HG02852 (cell line): ENCODE measurements around the gene CDH4.
"Not testable (repeated sequence)": the region's sequence is repeated elsewhere in the genome, so short reads cannot be mapped to it uniquely, and the experiment has no call there.

Experiments
- ATAC-seq: cut with Tn5 transposase; IDR thresholded peaks from one replicate; pipeline ENCODE4 v1.9.1; 2021; ENCODE audit warnings: mild to moderate bottlenecking, moderate library complexity; ENCODE audit not compliant: unreplicated experiment

The CDH4 gene

GRCh38 chr20:61378694-61379355, 126.8 kb downstream of the CDH4 start:
- ATAC-seq: no peak

DNA sequence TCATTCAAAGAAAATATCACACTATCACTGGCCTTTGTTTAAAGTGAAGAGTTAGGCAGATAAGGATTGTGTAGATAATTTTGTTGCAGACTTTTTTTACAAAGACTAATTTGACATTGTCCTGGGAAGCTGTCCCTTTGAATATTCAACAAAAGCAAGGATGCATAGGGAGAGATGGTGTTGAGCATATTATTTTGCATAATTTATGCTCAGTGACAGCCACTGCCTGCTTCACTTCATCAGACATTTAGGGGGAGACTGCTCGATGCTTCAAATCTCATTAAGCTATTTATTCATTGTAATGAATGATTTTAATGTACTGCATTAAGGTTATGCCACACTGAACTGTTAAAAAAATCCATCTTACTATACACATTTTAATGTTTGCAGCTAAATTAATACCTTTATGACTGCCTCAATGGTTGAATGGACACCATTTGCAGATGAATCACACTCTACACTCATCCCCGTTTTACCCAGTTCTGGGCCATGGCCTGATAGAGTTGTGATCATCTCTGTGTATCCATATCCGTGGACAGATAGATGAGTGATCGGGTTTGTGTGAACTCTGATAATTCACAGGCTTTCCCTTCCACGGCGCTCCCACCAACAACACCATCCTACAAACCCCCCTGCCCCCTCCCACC, 128.0 kb downstream of the CDH4 start:
- no peak for ATAC-seq

DNA sequence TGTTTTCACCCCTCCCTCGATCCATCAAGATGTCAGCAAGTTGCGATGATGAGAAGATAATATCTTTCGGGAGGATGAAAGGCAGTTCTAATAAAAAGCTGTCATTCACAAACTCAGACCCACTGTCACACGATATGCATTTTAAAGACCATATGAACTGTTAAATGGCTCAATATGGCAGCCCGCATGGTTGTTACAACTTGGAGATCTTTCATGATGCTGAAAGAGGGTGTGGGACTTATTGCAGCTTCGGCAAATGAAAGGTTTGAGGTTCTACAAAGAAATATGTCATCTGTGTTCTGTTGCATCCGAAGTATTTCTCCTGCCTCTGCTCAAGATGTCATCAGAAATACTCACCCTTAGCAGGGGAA, 128.5 kb downstream of the CDH4 start:
- ATAC-seq: no peak

DNA sequence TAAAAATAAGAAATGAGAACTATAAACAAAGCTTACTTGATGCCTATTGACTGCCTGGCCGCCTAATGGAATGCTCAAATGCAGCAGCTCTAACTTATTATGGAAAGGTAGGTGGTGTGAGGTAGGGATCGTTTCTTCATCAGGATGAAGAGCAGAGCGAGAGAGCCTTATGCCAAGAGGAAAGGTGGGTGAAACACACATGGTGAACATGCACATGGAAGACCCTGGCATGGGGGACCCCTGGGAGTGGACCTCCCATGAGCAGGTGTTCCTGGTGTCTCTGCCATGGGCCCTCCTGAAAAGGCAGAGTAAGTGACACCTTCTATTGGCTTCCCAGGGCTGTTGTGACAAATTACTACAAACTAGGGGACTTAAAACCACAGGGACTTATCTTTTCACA, 130.1 kb downstream of the CDH4 start:
- ATAC-seq: no peak

GRCh38 chr20:61385296-61385695, 133.2 kb downstream of the CDH4 start:
- no peak for ATAC-seq

- no peak for ATAC-seq
These were observed 133.7 kb downstream of the CDH4 start for GRCh38 chr20:61385731-61386130.

DNA sequence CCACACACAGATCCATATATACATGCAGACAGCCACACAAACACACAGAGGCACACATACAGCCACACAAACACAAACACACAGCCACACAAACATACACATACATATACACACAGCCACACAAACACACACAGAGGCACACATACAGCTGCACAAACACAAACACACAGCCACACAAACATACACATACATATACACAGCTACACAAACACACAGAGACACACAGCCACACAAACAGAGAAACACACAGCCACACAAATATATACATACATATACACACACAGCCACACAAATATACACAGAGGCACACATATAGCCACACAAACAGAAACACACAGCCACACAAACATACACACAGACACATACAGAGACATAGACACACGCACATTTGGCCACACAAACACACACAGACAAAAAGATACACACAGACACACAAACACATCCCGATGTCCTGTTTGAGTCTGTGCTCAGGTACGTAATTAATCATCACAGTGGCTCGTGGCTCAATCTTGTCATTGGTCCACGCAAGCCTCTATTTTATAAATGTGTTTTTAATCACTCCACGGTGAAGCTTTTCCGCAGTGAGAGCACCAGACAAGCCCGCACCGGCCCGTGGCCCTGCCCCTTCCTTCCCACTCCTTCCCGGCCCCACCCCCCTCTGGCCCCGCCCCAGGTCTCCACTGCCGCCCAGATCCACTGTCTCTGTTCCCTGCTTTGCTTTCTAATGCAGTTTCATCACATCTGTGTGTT, 135.3 kb downstream of the CDH4 start:
- ATAC-seq: no peak

DNA sequence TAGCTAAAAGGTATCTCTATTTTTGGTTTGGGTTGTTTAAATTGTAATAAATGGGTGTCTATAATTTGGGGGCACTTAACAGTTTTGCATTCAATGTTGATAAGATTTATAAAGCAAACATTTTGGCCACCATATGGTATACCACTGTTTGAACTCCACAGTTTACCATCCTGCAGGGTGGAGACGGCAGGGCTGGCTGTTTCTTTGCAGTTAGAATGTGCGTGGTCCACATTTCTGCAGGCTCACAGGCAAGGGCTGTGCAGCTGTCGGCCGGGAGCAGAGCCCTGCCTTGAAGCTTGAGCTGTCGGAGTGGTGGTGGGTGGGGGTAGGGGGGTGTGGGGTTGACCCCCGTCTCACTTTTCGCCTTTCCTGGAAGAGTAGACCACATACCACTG, 135.9 kb downstream of the CDH4 start:
- no peak for ATAC-seq

DNA sequence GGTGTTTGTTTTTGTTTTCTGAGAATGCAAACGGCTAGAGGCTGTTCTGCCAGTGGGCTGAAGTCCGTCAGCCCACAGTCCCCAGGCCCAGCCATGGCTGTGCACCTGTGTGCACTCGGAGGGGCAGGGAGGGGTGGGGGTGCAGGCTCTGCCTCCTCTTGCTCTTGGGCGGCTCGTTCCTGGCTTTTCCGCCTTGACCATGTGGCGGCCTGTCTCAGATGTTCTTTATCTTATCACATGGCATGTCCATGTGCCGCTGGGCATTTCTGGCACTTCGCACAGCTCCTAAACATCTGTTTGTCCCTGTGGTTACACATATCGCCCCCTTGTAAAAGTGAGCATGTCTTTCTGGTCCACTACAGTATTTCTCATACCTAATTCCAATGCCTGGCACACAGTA, 137.0 kb downstream of the CDH4 start:
- no peak for ATAC-seq

DNA sequence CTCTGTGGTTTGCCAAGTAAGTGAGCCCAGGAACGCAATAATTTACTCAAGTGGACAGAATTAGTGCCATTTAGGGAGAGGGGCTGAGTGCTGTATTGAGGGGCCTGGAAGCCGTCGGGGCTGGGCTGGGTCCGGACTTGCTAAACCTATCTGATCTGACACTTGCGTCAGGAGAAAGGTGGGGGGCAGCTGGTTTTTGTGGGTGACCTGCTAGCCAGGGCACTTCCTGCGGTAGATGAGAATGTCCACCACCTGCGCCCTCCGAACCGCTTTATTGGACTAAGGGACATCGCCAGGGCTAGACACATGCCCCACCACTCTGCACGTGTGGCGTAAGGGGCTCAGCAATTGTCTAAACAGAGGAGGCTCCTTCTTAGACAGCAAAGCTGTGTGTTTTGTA, 139.1 kb downstream of the CDH4 start:
- no peak for ATAC-seq

- no peak for ATAC-seq
These were observed 139.9 kb downstream of the CDH4 start for GRCh38 chr20:61391812-61392520.

- no peak for ATAC-seq
These were observed 142.2 kb downstream of the CDH4 start for GRCh38 chr20:61394088-61394799.

DNA sequence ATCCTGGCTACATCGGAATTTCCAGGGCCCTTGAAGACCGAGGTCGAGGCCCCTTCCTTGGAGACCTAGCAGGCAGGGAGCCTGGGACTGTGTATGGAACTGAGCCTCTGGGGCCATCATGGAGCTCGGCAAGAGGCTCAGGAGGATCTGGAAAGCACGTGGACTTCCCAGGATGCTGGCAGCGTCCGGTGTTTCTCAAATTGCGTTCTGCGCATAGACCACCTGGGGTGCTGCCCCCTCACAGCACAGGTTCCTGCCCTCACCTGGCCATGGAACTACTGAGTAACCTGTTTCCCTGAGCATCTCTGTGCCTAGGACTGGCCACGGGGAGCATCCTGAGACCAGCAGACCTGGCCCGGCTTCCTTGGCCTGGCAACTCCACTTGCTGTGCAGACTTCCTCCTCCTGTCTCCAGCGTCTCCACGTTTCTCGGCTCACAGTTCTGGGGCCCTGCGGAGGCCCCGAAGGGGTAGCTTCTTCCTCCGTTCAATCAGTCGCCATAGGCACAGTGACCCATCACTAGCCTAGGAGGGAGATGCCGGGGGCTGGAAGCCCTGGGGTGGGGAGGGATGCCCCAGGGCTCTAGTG, 144.3 kb downstream of the CDH4 start:
- no peak for ATAC-seq

- ATAC-seq: no peak
These were observed 145.1 kb downstream of the CDH4 start for GRCh38 chr20:61397146-61397545.

GRCh38 chr20:61397790-61398189, 145.7 kb downstream of the CDH4 start:
- ATAC-seq: no peak

DNA sequence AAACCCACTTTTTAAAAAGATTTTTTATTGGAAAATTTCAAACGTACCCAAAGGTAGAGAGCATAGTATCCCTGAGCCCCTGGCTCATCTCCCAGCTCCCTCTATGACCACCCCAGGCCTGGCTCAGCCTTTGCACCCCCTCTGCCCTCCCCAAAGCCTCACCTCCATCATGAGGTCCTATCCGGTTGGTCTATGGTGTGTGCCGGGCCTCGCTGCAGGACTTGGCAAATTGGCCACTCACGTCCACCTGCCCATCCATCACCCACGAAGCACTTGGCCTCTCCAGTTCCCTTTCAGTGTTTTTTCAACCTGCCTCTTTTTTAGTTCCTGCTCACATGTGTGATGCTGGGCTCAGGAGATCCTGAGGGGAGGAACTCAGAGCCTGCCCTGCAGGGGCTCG, 147.4 kb downstream of the CDH4 start:
- ATAC-seq: no peak

- ATAC-seq: no peak
These were observed 148.4 kb downstream of the CDH4 start for GRCh38 chr20:61400499-61400898.

GRCh38 chr20:61404303-61404702, 152.2 kb downstream of the CDH4 start:
- ATAC-seq: no peak

GRCh38 chr20:61405007-61405406, 152.9 kb downstream of the CDH4 start:
- ATAC-seq: no peak

DNA sequence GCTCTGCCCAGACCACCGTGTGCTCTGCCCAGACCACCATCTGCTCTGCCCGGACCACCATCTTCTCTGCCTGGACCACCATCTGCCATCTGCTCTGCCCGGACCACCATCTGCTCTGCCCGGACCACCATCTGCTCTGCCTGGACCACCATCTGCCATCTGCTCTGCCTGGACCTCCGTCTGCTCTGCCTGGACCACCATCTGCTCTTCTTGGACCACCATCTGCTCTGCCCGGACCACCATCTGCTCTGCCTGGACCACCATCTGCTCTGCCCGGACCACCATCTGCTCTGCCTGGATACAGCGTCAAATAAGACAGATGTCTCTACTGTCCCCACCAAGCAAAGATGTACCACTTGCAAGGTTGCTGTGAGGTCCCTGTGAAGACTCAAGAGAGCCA, 154.7 kb downstream of the CDH4 start:
- ATAC-seq: not testable (repeated sequence)

GRCh38 chr20:61407561-61407960, 155.5 kb downstream of the CDH4 start:
- no peak for ATAC-seq
